Kidney epithelial cell (primary cell): ENCODE results near the gene MACROD2. TPM values are rescaled to one million over a fixed set of nuclear protein-coding genes. Genes with fewer than 3 reads are reported as not detected.

Experiments used
- DNase-seq: peaks from one replicate; pipeline ENCODE4 v3.0.0-alpha.2; 2010; ENCODE audit warnings: low read depth
- H3K27me3 ChIP-seq: 2 replicates; pipeline ENCODE4 v1.6.0; 2011; ENCODE audit warnings: low read length; ENCODE audit not compliant: control insufficient read depth, insufficient read depth
- H3K36me3 ChIP-seq: 2 replicates; pipeline ENCODE4 v1.5.1; 2011; ENCODE audit warnings: low read length; ENCODE audit not compliant: control insufficient read depth, insufficient read depth
- H3K4me3 ChIP-seq: 2 replicates; pipeline ENCODE4 v1.5.1; 2011; ENCODE audit warnings: low read depth, mild to moderate bottlenecking, control low read depth, low read length
- CTCF ChIP-seq: IDR thresholded peaks from 2 replicates; pipeline ENCODE4 v1.5.1; 2011; ENCODE audit warnings: mild to moderate bottlenecking, moderate library complexity, low read length, control low read depth, inconsistent platforms; ENCODE audit not compliant: insufficient read depth, poor library complexity, severe bottlenecking
- total RNA-seq: library from RNA; depleted of rRNA; stranded (reverse); fragments of >200 nt; gene quantifications from 2 replicates; pipeline ENCODE4 v1.2.3, GENCODE V29; 2015

Gene MACROD2
- total RNA-seq, 1 donor from 2014 or later = 0.79 TPM

- Histone ChIP-seq H3K4me3 (no peak overlapping the region), H3K36me3 (no peaks in the 10 kb centered on the region), H3K27me3 (no peaks in the 10 kb centered on the region)
- DNase-seq = no peak
- no peak for TF ChIP-seq CTCF
Measured at GRCh38 chr20:15018966-15019365, 1023.6 kb downstream of the MACROD2 start.

GRCh38 chr20:15020845-15021244 is 1025.5 kb downstream of the MACROD2 start:
- Histone ChIP-seq H3K36me3 (no peaks in the 10 kb centered on the region), H3K4me3 (no peak overlapping the region), H3K27me3 (no peaks in the 10 kb centered on the region)
- no peak for DNase-seq
- TF ChIP-seq CTCF = no peak

GRCh38 chr20:15022921-15023320 is 1027.6 kb downstream of the MACROD2 start:
- H3K36me3 ChIP-seq = no peaks in the 10 kb centered on the region
- TF ChIP-seq CTCF = no peak
- no peaks in the 10 kb centered on the region for H3K27me3 ChIP-seq
- H3K4me3 ChIP-seq = no peak overlapping the region
- no peak for DNase-seq

GRCh38 chr20:15026759-15027158 is 1031.4 kb downstream of the MACROD2 start:
- Histone ChIP-seq H3K36me3 (no peaks in the 10 kb centered on the region), H3K4me3 (no peak overlapping the region), H3K27me3 (no peaks in the 10 kb centered on the region)
- no peak for DNase-seq
- no peak for TF ChIP-seq CTCF

GRCh38 chr20:15030826-15031225 is 1035.5 kb downstream of the MACROD2 start:
- DNase-seq = no peak
- no peaks in the 10 kb centered on the region for H3K36me3 ChIP-seq
- H3K4me3 ChIP-seq = no peak overlapping the region
- no peaks in the 10 kb centered on the region for H3K27me3 ChIP-seq
- TF ChIP-seq CTCF = no peak

GRCh38 chr20:15031546-15032351 is 1036.4 kb downstream of the MACROD2 start:
- Histone ChIP-seq H3K4me3 (no peak overlapping the region), H3K36me3 (no peaks in the 10 kb centered on the region), H3K27me3 (no peaks in the 10 kb centered on the region)
- TF ChIP-seq CTCF = no peak
- no peak for DNase-seq
